Panc1 (cell line): ENCODE measurements around the gene MS4A5. TPM values are rescaled to one million over a fixed set of nuclear protein-coding genes. Genes with fewer than 3 reads are reported as not detected.

Experiments used
- ATAC-seq: fragments of 200-7000 bp; cut with Tn5 transposase; 2 replicates; pipeline ENCODE4 v1.9.1; 2020; ENCODE audit warnings: mild to moderate bottlenecking, moderate library complexity
- BruUV-seq: library from RNA; stranded (reverse); fragments of 400-500 nt; replicated peaks from 2 replicates; lab custom pipeline; 2021; lab: Mats Ljungman, UMichigan
- CTCF ChIA-PET: fragments of 300-600 bp; sonication (Branson Sonifier 250); formaldehyde crosslinking; loops from one replicate; lab custom pipeline; 2022; ENCODE audit warnings: antibody characterized with exemption; lab: Charles Lee
- POLR2A ChIA-PET: fragments of 300-600 bp; sonication (Branson Sonifier 250); formaldehyde crosslinking; loops from one replicate; lab custom pipeline; 2022; ENCODE audit warnings: antibody characterized with exemption; lab: Charles Lee
- DNase-seq: peaks from one replicate; pipeline ENCODE4 v3.0.0-alpha.2; 2010; ENCODE audit warnings: low read depth, low spot score
- H3K27ac ChIP-seq: 2 replicates; pipeline ENCODE4 v1.5.1; 2011; ENCODE audit warnings: mild to moderate bottlenecking, low read length, inconsistent platforms
- H3K27me3 ChIP-seq: fragments of 200-500 bp; sonication (Bioruptor generic); 2 replicates; pipeline ENCODE4 v1.6.0; 2014; ENCODE audit warnings: low read length, inconsistent platforms; ENCODE audit not compliant: control insufficient read depth, insufficient read depth
- H3K36me3 ChIP-seq: fragments of 200-500 bp; sonication (Bioruptor generic); 2 replicates; pipeline ENCODE4 v1.5.1; 2014; ENCODE audit warnings: inconsistent platforms, mild to moderate bottlenecking, low read length, moderate library complexity; ENCODE audit not compliant: control insufficient read depth, insufficient read depth
- H3K4me1 ChIP-seq: 2 replicates; pipeline ENCODE4 v1.5.1; 2011; ENCODE audit warnings: inconsistent platforms, mild to moderate bottlenecking, low read length, moderate library complexity; ENCODE audit not compliant: control insufficient read depth, insufficient read depth
- H3K4me3 ChIP-seq, 2 experiments: 2 replicates each; pipeline ENCODE4 v1.5.1; 2011 to 2012; ENCODE audit warnings: low read depth in 2 of 2, low read length in 2 of 2, mild to moderate bottlenecking in 2 of 2, inconsistent platforms in 1 of 2, moderate library complexity in 1 of 2
- H3K9me3 ChIP-seq: fragments of 200-500 bp; sonication (Bioruptor generic); 2 replicates; pipeline ENCODE4 v1.5.1; 2014; ENCODE audit warnings: low read depth, mild to moderate bottlenecking, inconsistent platforms, low read length, moderate library complexity; ENCODE audit not compliant: control insufficient read depth, insufficient read depth
- CTCF ChIP-seq: fragments of 450-650 bp; IDR thresholded peaks from 2 replicates; pipeline ENCODE4 v1.5.1; 2017; ENCODE audit warnings: mild to moderate bottlenecking
- POLR2AphosphoS5 ChIP-seq: IDR thresholded peaks from 2 replicates; pipeline ENCODE4 v1.6.1; 2012; ENCODE audit warnings: mild to moderate bottlenecking, low read depth, low read length, moderate library complexity
- REST ChIP-seq, 2 experiments: IDR thresholded peaks; 2 replicates each; pipeline ENCODE4 v1.6.1; 2011 to 2012; ENCODE audit warnings: low read depth in 2 of 2, control low read depth in 1 of 2, low read length in 1 of 2, mild to moderate bottlenecking in 1 of 2, moderate library complexity in 1 of 2; ENCODE audit not compliant: insufficient read depth in 1 of 2
- SIN3A ChIP-seq: IDR thresholded peaks from 2 replicates; pipeline ENCODE4 v1.6.1; 2012; ENCODE audit warnings: low read depth, mild to moderate bottlenecking, low read length, moderate library complexity, borderline replicate concordance; ENCODE audit not compliant: insufficient read depth
- TCF7L2 ChIP-seq: IDR thresholded peaks from 2 replicates; pipeline ENCODE4 v1.6.1; 2011; ENCODE audit warnings: mild to moderate bottlenecking, low read depth, low read length, inconsistent platforms
- in situ Hi-C: cut with HindIII; loops from 2 replicates; pipeline ENCODE4 v1.10.0; 2016; ENCODE audit warnings: low sequenced_read_pairs, low pct_unique_long_range_greater_than_20kb
- intact Hi-C: fragments of 100-400 bp; cut with micrococcal nuclease; formaldehyde crosslinking; loops from one replicate; pipeline ENCODE4 v1.10.0; 2022; ENCODE audit not compliant: unreplicated experiment
- total RNA-seq: library from RNA; stranded (reverse); gene quantifications from one replicate; pipeline ENCODE4 v1.2.1, GENCODE V29; 2021; ENCODE audit not compliant: unreplicated experiment

The MS4A5 gene
- total RNA-seq, 1 experiment from 2014 or later = not detected

DNA sequence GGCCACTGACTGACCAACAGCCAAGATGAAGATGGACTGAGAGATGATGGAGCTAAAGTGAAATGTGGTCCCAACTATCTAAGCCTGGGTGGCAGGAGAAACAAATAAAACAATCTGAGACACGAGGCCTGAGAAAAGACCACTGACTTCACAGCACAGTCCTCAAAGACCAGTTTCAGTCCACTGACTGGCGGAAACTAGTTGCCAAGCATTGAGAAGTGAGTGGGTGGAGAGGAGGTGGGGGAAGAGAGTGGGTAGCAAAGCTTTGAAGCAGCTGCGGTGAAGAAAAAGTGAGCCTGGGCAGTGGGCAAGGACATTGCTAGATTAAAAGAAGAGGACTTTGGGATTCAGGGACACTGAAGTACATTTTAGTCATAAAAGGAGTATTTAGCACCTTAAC is 28.2 kb downstream of the MS4A5 start:
- Histone ChIP-seq H3K4me1 (no peaks in the 10 kb centered on the region), H3K9me3 (no peaks in the 10 kb centered on the region), H3K4me3 (no peak overlapping the region), H3K27ac (no peak overlapping the region), H3K27me3 (no peaks in the 10 kb centered on the region), H3K36me3 (no peaks in the 10 kb centered on the region)
- TF ChIP-seq POLR2AphosphoS5 (no peak), TCF7L2 (no peak), CTCF (no peak), SIN3A (no peak), REST (IDR thresholded peaks at IDR 0.05; ENCODE audit: insufficient read depth in 1 of 2, low read depth in 2 of 2, low read length in 1 of 2) (no peak)
- ChIA-PET CTCF (no interaction called here), POLR2A (no interaction called here)
- no TSS peak for BruUV-seq
- intact Hi-C loops (no loop called here), in situ Hi-C loops (no loop called here)
- DNase-seq = no peak
- ATAC-seq = no peak

- H3K27ac ChIP-seq = no peak overlapping the region
- ATAC-seq (no peak), DNase-seq (no peak)
- BruUV-seq = no TSS peak
- H3K27me3 ChIP-seq = no peaks in the 10 kb centered on the region
- no peaks in the 10 kb centered on the region for H3K9me3 ChIP-seq
- H3K4me1 ChIP-seq = no peaks in the 10 kb centered on the region
- POLR2A ChIA-PET = no interaction called here
- TF ChIP-seq REST (IDR thresholded peaks at IDR 0.05; ENCODE audit: insufficient read depth in 1 of 2, low read depth in 2 of 2, low read length in 1 of 2) = no peak
- no peak for TF ChIP-seq CTCF
- TF ChIP-seq SIN3A = no peak
- TF ChIP-seq TCF7L2 = no peak
- no peak for TF ChIP-seq POLR2AphosphoS5
- CTCF ChIA-PET = no interaction called here
- intact Hi-C loops = no loop called here
- in situ Hi-C loops = no loop called here
- H3K4me3 ChIP-seq = no peak overlapping the region
- no peaks in the 10 kb centered on the region for H3K36me3 ChIP-seq
Measured at GRCh38 chr11:60459345-60459744, 30.0 kb downstream of the MS4A5 start.
